ENCODE data around the gene SDF2L1. TPM values are rescaled to one million over a fixed set of nuclear protein-coding genes. Genes with fewer than 3 reads are reported as not detected.
A peak's percentile ranks its signal among the peaks of the same experiment; 100 is the strongest.
"Not testable (repeated sequence)": the region's sequence is repeated elsewhere in the genome, so short reads cannot be mapped to it uniquely, and the experiment has no call there.

Gene SDF2L1
- total and polyA plus RNA-seq, 2 of the 13 experiments (the other 11 are each of a cell fraction or from before 2014, with no cell fraction given): 18.0 to 57.4 TPM

DNA sequence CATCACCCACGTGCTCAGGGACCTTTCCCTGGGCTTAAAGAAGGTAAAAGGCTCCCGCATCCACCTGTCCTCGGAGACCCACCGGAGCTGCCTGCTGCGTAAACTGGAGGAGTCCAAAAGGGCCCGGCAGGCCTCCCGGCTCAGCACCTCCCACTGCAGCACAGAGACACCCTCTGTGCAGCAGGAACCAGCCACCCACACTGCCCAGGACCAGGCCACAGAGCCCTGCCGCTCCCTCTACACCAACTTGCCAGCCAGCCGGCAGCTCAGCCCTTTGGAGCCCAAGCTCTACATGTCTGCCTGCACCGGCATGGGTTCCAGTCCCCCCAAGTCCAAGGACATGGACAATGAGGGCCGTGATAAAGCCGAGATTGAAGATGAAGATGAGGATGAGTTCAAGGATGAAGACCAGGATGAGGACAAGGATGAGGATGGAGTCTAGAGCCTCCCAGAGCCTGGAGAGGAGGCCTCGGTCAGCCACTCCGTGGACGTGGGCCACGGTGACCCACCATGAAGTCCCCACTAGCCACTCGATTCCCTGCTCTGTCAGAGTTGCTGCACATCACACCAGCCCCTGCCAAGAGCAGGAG, 5.4 kb upstream of the SDF2L1 start:
- ATAC-seq (no peak), DNase-seq (ENCODE audit: low spot score) (no peak), FAIRE-seq (no peak)
- H3K27me3 ChIP-seq (ENCODE audit: control insufficient read depth in 1 of 2, insufficient read depth in 2 of 2, low read length in 2 of 2): peaks cover 0 to 4% of the 10 kb centered on the region in 2 experiments; a peak in 2 of 5 replicates
- intact Hi-C loops (cut with micrococcal nuclease; ENCODE audit: unreplicated experiment): no loop called here
- ChIA-PET POLR2A (no interaction called here), CTCF (ENCODE audit: low intra/inter-chr PET ratio, low total read pairs) (no interaction called here)
- peaks cover 73% of the 10 kb centered on the region for H3K4me1 ChIP-seq (ENCODE audit: insufficient read depth, low read length)
- WGBS (ENCODE audit: low lambda C conversion rate): 51% methylated on average over 11 of the region's 17 CpGs
- TF ChIP-seq KMT2A (CRISPR knock-in tag; IDR thresholded peaks at IDR 0.05) (no peak), TRIM24 (CRISPR knock-in tag; IDR thresholded peaks at IDR 0.05) (no peak), MIXL1 (CRISPR knock-in tag; IDR thresholded peaks at IDR 0.05) (no peak), ZMAT3 (CRISPR knock-in tag; conservative IDR thresholded peaks at IDR 0.05) (no peak), NFYC (CRISPR knock-in tag; IDR thresholded peaks at IDR 0.05) (no peak), RFX3 (CRISPR knock-in tag; IDR thresholded peaks at IDR 0.05) (no peak), ZNF768 (CRISPR knock-in tag; IDR thresholded peaks at IDR 0.05) (peak; percentile 89; the same call in 1 of the 2 replicates), EP300 (IDR thresholded peaks at IDR 0.05; ENCODE audit: low read depth in 2 of 2, low read length in 2 of 2) (no peak), EP300 (CRISPR knock-in tag; IDR thresholded peaks at IDR 0.05; ENCODE audit: borderline replicate concordance) (no peak)
- BruUV-seq (replicated peaks): no TSS peak
- H2AFZ ChIP-seq (ENCODE audit: low read length): no peak overlapping the region
- H3K9me3 ChIP-seq (ENCODE audit: low read length): no peaks in the 10 kb centered on the region
- peak overlapping the region; percentile 29 for H3K4me2 ChIP-seq (ENCODE audit: low read depth, low read length)
- H3K9ac ChIP-seq (ENCODE audit: insufficient read depth, low read depth, low read length): no peak overlapping the region
- no peak overlapping the region for H3K27ac ChIP-seq (ENCODE audit: extremely low read length, insufficient read depth, low read length)
- H3K79me2 ChIP-seq (ENCODE audit: insufficient read depth, low read length): no peaks in the 10 kb centered on the region
- in situ Hi-C loops (cut with HindIII; ENCODE audit: extremely low pct_ligation_motif_present, low pct_unique_long_range_greater_than_20kb): no loop called here
- H3K4me3 ChIP-seq (replicated peaks in 1 of 3; ENCODE audit: insufficient read depth in 1 of 3, low read depth in 2 of 3, low read length in 3 of 3): no peak overlapping the region
- H4K20me1 ChIP-seq (ENCODE audit: insufficient read depth, low read length): no peaks in the 10 kb centered on the region
- H3K36me3 ChIP-seq (replicated peaks in 1 of 2; ENCODE audit: control insufficient read depth in 1 of 2, insufficient read depth in 2 of 2, low read length in 2 of 2): no peaks in the 10 kb centered on the region

DNA sequence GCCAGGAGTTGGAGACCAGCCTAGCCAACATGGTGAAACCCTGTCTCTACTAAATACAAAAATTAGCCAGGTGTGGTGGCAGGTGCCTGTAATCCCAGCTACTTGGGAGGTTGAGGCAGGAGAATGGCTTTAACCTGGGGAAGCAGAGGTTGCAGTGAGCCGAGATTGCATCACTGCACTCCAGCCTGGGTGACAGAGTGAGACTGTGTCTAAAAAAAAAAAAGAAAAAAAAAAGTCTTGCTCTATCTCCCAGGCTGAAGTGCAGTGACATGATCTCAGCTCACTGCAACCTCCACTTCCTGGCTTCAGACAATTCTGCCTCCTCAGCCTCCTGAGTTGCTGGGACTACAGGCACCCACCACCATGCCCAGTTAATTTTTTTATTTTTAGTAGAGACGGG, 4.7 kb upstream of the SDF2L1 start:
- H3K9ac ChIP-seq (ENCODE audit: insufficient read depth, low read depth, low read length); in situ Hi-C loops (cut with HindIII; ENCODE audit: extremely low pct_ligation_motif_present, low pct_unique_long_range_greater_than_20kb); H3K27me3 ChIP-seq (ENCODE audit: control insufficient read depth in 1 of 2, insufficient read depth in 2 of 2, low read length in 2 of 2); H3K9me3 ChIP-seq (ENCODE audit: low read length); FAIRE-seq; BruUV-seq (replicated peaks); H3K4me3 ChIP-seq (replicated peaks in 1 of 3; ENCODE audit: insufficient read depth in 1 of 3, low read depth in 2 of 3, low read length in 3 of 3); ATAC-seq; H3K79me2 ChIP-seq (ENCODE audit: insufficient read depth, low read length); POLR2A ChIA-PET; H3K36me3 ChIP-seq (replicated peaks in 1 of 2; ENCODE audit: control insufficient read depth in 1 of 2, insufficient read depth in 2 of 2, low read length in 2 of 2); H2AFZ ChIP-seq (ENCODE audit: low read length); DNase-seq (ENCODE audit: low spot score); H3K27ac ChIP-seq (ENCODE audit: extremely low read length, insufficient read depth, low read length); CTCF ChIA-PET (ENCODE audit: low intra/inter-chr PET ratio, low total read pairs); intact Hi-C loops (cut with micrococcal nuclease; ENCODE audit: unreplicated experiment); H3K4me2 ChIP-seq (ENCODE audit: low read depth, low read length); H4K20me1 ChIP-seq (ENCODE audit: insufficient read depth, low read length); TF ChIP-seq ATF7 (CRISPR knock-in tag; IDR thresholded peaks at IDR 0.05): not testable (repeated sequence)
- peaks cover 70% of the 10 kb centered on the region for H3K4me1 ChIP-seq (ENCODE audit: insufficient read depth, low read length)
- TF ChIP-seq CEBPB (IDR thresholded peaks at IDR 0.05; ENCODE audit: borderline replicate concordance, low read depth, low read length) (peak; percentile 25; the same call in 1 of the 2 replicates), CEBPG (CRISPR knock-in tag; IDR thresholded peaks at IDR 0.05) (peak; percentile 69), ATF7 (IDR thresholded peaks at IDR 0.05) (0 out of 2 replicates have a peak, but pooled peaks have one; percentile 22)
- TF ChIP-seq, protein P1, sequence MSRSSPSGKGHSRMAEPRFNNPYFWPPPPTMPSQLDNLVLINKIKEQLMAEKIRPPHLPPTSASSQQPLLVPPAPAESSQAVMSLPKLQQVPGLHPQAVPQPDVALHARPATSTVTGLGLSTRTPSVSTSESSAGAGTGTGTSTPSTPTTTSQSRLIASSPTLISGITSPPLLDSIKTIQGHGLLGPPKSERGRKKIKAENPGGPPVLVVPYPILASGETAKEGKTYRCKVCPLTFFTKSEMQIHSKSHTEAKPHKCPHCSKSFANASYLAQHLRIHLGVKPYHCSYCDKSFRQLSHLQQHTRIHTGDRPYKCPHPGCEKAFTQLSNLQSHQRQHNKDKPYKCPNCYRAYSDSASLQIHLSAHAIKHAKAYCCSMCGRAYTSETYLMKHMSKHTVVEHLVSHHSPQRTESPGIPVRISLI (CRISPR knock-in tag; IDR thresholded peaks at IDR 0.05; ENCODE audit: borderline replicate concordance): peak; percentile 80
- TF ChIP-seq, protein P2, sequence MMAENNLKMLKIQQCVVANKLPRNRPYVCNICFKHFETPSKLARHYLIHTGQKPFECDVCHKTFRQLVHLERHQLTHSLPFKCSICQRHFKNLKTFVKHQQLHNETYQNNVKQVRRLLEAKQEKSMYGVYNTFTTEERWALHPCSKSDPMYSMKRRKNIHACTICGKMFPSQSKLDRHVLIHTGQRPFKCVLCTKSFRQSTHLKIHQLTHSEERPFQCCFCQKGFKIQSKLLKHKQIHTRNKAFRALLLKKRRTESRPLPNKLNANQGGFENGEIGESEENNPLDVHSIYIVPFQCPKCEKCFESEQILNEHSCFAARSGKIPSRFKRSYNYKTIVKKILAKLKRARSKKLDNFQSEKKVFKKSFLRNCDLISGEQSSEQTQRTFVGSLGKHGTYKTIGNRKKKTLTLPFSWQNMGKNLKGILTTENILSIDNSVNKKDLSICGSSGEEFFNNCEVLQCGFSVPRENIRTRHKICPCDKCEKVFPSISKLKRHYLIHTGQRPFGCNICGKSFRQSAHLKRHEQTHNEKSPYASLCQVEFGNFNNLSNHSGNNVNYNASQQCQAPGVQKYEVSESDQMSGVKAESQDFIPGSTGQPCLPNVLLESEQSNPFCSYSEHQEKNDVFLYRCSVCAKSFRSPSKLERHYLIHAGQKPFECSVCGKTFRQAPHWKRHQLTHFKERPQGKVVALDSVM (CRISPR knock-in tag; IDR thresholded peaks at IDR 0.05): 0 out of 2 replicates have a peak, but pooled peaks have one; percentile 23
- 36% methylated on average over 2 of the region's 2 CpGs for WGBS (ENCODE audit: low lambda C conversion rate)
